Mesodermal cell (in vitro differentiated cells): Measurements from ENCODE around the gene GK.

Source experiments
- H3K27ac ChIP-seq: 2 replicates; pipeline ENCODE4 v1.7.0; 2013; ENCODE audit warnings: mild to moderate bottlenecking, low read depth, low read length, moderate library complexity; ENCODE audit not compliant: severe bottlenecking
- H3K36me3 ChIP-seq: 2 replicates; pipeline ENCODE4 v1.7.1; 2013; ENCODE audit warnings: mild to moderate bottlenecking, low read length, moderate library complexity; ENCODE audit not compliant: control insufficient read depth, insufficient read depth
- H3K4me1 ChIP-seq: one replicate; pipeline ENCODE4 v1.7.1; 2013; ENCODE audit warnings: mild to moderate bottlenecking, low read length; ENCODE audit not compliant: insufficient read depth, control insufficient read depth, poor library complexity, severe bottlenecking
- H3K4me3 ChIP-seq: 2 replicates; pipeline ENCODE4 v1.7.0; 2013; ENCODE audit warnings: low read length, control low read depth, mild to moderate bottlenecking; ENCODE audit not compliant: insufficient read depth, poor library complexity, severe bottlenecking; ENCODE audit errors: extremely low read depth
- H3K9me3 ChIP-seq: 2 replicates; pipeline ENCODE4 v1.7.1; 2013; ENCODE audit warnings: mild to moderate bottlenecking, low read length, moderate library complexity; ENCODE audit not compliant: control insufficient read depth
- WGBS, 2 experiments: methylation state at CpG; one replicate each; pipeline ENCODE4 v1.1.5; 2013; ENCODE audit warnings: missing lambda C conversion rate in 2 of 2; ENCODE audit not compliant: insufficient coverage in 2 of 2; 5-methylcytosine and 5-hydroxymethylcytosine counted together

GK gene

DNA sequence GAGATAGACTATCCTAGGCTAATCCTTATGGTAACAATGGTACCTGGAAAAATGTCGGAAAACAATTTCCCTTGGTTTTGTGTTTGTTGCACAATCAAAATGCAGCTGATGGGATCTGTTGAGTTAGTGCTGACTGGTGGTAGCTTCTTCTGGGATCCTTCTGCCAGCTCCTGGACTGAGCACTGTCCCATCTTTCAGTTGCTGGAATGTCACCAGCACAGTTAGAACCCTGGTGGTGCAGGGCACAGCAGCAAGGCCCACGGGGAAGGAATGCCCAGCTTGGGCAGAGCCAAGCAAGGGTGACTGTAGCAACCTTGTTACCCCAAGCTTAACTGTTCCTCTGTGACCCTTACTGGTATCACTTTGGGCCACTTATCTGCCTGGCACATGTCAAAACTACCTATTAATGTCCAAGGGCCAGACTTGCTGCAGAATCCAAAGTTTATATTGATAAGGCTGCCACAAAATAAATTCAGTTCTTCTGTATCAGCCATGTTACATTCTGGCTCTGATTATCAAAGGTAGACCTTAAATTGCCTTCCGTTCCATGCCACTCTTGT, 53.1 kb downstream of the GK start:
- no peak overlapping the region for H3K4me3 ChIP-seq
- no peaks in the 10 kb centered on the region for H3K4me1 ChIP-seq
- no peaks in the 10 kb centered on the region for H3K9me3 ChIP-seq
- WGBS, 2 experiments, result 83% methylated on average over 1 of the region's 3 CpGs; no CpG with 5 or more reads in 1 of the 2 experiments
- H3K36me3 ChIP-seq, result no peaks in the 10 kb centered on the region
- H3K27ac ChIP-seq, result no peak overlapping the region

- no peaks in the 10 kb centered on the region for H3K4me1 ChIP-seq
- no CpG with 5 or more reads among the region's 1 CpG for WGBS, 2 experiments
- H3K27ac ChIP-seq, result no peak overlapping the region
- H3K9me3 ChIP-seq, result no peaks in the 10 kb centered on the region
- H3K36me3 ChIP-seq, result no peaks in the 10 kb centered on the region
- no peak overlapping the region for H3K4me3 ChIP-seq
Measured at GRCh38 chrX:30712214-30712613, 59.0 kb downstream of the GK start.

DNA sequence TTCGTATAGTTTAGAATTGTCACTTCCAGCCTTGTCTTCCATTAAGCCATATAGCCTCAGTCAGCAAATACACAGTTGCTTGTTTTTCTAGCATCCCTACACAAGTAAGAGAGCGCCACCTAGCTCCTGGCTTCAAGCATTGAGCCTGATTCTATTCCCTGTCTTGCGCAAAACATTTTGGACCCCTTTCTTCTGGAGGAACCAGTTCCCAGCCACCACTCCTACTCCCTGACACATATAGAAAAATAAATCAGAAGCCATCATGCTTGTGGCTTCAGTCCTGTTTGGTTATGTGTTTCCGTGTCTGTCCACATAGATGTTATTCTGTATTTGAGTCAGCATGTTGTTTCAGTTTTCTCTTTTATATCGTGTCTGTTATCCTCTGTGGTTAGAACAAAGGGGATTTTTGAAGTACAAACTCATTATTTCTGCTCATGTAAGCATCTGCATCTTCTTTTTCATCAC, 59.9 kb downstream of the GK start:
- no peaks in the 10 kb centered on the region for H3K36me3 ChIP-seq
- 0% methylated on average over 1 of the region's 5 CpGs; no CpG with 5 or more reads in 1 of the 2 experiments for WGBS, 2 experiments
- H3K4me3 ChIP-seq, result no peak overlapping the region
- H3K9me3 ChIP-seq, result no peaks in the 10 kb centered on the region
- no peaks in the 10 kb centered on the region for H3K4me1 ChIP-seq
- H3K27ac ChIP-seq, result no peak overlapping the region

GRCh38 chrX:30714138-30714537, 60.9 kb downstream of the GK start:
- Histone ChIP-seq H3K9me3 (no peaks in the 10 kb centered on the region), H3K27ac (no peak overlapping the region), H3K4me1 (no peaks in the 10 kb centered on the region), H3K36me3 (no peaks in the 10 kb centered on the region), H3K4me3 (no peak overlapping the region)
- WGBS, 2 experiments, result no CpG with 5 or more reads among the region's 1 CpG

DNA sequence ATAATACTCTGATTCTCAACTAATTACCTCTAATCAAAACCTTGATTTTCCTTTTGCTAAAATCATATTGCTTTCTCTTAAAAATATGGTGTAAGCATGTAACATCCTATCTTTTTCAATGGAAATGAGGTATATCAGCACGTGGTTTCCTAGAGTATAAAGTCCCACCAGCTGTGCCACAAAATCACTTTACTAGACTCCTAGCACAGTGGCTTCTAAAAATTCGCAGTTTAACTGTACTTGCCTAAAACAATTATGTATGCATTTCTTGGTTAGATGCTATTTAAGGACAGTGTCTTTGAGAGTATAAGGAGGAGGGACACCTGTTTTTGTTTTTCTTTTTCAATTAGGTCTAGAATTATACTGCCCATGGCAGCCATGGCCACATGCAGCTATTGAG, 62.8 kb downstream of the GK start:
- Histone ChIP-seq H3K36me3 (no peaks in the 10 kb centered on the region), H3K4me3 (no peak overlapping the region), H3K9me3 (no peaks in the 10 kb centered on the region), H3K4me1 (no peaks in the 10 kb centered on the region), H3K27ac (no peak overlapping the region)
- WGBS, 2 experiments, result no CpG with 5 or more reads among the region's 2 CpGs

DNA sequence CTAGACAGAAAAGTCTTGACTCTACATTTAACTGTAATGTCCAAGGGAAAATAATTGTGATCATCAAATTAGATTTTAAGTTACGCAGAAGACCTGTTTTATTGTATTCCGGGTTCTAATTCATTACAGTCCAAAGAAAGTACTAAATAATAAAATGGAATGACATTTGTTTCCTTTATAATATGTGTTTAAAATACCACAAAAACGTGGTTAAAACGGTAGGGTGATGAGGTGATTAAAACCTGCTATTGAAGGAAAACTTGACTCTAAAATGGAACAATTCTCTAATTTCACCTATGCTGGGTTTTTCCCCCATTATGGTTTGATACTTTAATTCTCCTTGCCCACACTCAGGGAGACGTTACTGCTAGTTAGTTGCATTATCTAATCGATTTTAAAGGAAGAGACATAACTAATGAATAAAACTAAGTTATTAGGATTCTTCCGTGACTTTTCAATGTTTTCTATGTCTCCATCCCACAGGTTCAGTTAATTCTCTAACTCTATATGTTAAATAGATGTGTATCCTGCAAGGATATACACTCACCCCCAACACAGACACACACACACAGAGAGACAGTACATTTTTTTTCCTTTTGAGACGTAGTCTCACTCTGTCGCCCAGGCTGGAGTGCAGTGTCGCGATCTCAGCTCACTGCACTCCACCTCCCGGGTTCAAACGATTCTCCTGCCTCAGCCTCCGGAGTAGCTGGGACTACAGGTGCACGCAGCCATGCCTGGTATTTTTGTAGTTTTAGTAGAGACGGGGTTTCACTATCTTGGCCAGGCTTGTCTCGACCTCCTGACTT, 80.8 kb downstream of the GK start:
- no peak overlapping the region for H3K27ac ChIP-seq
- H3K4me3 ChIP-seq, result no peak overlapping the region
- 86% methylated on average over 7 of the region's 17 CpGs; no CpG with 5 or more reads in 1 of the 2 experiments for WGBS, 2 experiments
- H3K36me3 ChIP-seq, result no peaks in the 10 kb centered on the region
- no peaks in the 10 kb centered on the region for H3K4me1 ChIP-seq
- no peaks in the 10 kb centered on the region for H3K9me3 ChIP-seq

DNA sequence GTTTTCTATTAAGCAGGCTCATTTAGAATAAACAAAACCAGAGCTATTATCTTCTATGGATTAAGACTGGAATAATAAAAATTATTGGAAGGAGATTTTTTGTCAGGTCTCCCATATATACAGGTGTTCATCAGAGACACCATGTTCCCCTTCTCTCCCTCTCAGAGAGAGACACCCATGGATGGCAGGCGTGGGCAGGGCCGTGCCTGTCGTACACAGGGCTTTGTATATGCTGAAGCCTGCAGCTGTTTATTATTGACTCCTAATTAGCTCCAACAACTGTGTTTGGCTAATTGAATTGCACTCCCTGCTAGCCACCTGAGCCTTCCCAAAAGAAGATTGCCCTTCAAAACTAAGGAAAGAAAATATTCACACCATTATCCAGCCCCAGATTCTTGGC, 81.6 kb downstream of the GK start:
- no peaks in the 10 kb centered on the region for H3K36me3 ChIP-seq
- H3K4me3 ChIP-seq, result no peak overlapping the region
- H3K27ac ChIP-seq, result no peak overlapping the region
- H3K4me1 ChIP-seq, result no peaks in the 10 kb centered on the region
- no peaks in the 10 kb centered on the region for H3K9me3 ChIP-seq
- no CpG with 5 or more reads among the region's 3 CpGs for WGBS, 2 experiments

DNA sequence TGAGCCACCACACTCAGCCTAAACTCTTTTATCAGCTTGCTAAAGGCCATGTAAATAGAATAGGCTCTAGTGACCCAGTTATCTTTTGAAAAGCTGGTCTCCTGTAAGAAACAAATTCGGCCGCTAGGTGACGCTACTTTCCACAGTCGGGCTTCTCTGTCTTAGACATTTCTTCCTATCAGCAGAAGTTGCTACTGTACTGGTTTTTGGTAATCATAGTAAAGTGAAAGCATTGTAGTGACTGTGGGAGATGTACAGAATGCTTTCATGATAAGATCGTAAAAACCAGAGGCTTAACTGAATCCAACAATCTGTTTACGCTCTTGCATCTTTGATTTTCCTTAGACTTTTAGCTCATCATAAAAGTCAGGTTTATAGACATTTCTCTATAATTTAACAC, 82.6 kb downstream of the GK start:
- Histone ChIP-seq H3K27ac (no peak overlapping the region), H3K4me3 (no peak overlapping the region), H3K36me3 (no peaks in the 10 kb centered on the region), H3K4me1 (no peaks in the 10 kb centered on the region), H3K9me3 (no peaks in the 10 kb centered on the region)
- no CpG with 5 or more reads among the region's 6 CpGs for WGBS, 2 experiments

DNA sequence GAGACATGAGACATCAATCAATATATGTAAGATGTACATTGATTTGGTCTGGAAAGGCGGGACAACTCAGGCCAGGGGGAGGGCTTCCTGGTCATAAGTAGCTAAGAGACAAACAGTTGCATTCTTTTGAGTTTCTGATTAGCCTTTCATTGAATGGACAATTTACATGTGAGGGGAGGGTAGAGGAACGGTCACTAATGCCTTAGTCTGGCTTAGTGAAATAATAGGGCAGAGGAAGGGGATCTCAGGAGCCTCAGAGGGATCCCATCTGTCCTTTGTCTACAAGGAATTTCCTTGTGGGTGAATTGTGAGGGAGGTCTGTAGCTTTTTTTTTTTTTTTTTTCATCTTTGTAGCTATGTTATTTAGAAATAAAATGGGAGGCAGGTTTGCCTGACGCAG, 88.3 kb downstream of the GK start:
- H3K4me3 ChIP-seq, result no peak overlapping the region
- H3K9me3 ChIP-seq, result no peaks in the 10 kb centered on the region
- H3K4me1 ChIP-seq, result no peaks in the 10 kb centered on the region
- no peak overlapping the region for H3K27ac ChIP-seq
- no peaks in the 10 kb centered on the region for H3K36me3 ChIP-seq
- 0% methylated on average over 1 of the region's 3 CpGs; no CpG with 5 or more reads in 1 of the 2 experiments for WGBS, 2 experiments

- 100% methylated on average over 2 of the region's 11 CpGs; no CpG with 5 or more reads in 1 of the 2 experiments for WGBS, 2 experiments
- Histone ChIP-seq H3K4me3 (no peak overlapping the region), H3K4me1 (no peaks in the 10 kb centered on the region), H3K27ac (no peak overlapping the region), H3K36me3 (no peaks in the 10 kb centered on the region), H3K9me3 (no peaks in the 10 kb centered on the region)
Measured at GRCh38 chrX:30748342-30748960, 95.2 kb downstream of the GK start.

DNA sequence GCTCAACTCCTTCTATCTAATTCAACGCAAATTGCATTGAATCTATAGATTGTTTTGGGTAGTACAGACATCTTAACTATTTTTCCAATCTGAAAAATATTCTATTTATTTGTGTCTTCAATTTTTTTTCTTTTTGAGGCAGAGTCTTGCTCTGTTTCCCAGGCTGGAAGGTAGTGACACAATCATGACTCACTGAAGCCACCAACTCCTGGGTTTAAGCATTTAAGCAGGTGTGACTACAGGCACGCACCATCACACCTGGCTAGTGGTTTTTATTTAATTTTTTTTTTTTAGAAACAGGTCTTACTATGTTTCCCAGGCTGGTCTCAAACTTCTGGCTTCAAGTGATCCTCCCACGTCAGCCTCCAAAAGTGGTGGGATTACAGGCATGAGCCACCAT, 98.3 kb downstream of the GK start:
- Histone ChIP-seq H3K4me1 (no peaks in the 10 kb centered on the region), H3K36me3 (no peaks in the 10 kb centered on the region), H3K9me3 (no peaks in the 10 kb centered on the region), H3K27ac (no peak overlapping the region), H3K4me3 (no peak overlapping the region)
- no CpG with 5 or more reads among the region's 3 CpGs for WGBS, 2 experiments
